Duodenal mucosa (tissue), 2 donors: Measurements from ENCODE around the gene COMMD10.

Experiments
- H3K27ac ChIP-seq: one replicate; pipeline ENCODE4 v1.7.0; 2013; ENCODE audit warnings: low read depth, low read length
- H3K27me3 ChIP-seq, 2 donors: one replicate each; pipeline ENCODE4 v1.7.0; 2013; ENCODE audit warnings: low read length in 2 of 2, control low read depth in 1 of 2; ENCODE audit not compliant: insufficient read depth in 2 of 2, control insufficient read depth in 1 of 2
- H3K36me3 ChIP-seq, 2 donors: one replicate each; pipeline ENCODE4 v1.7.0; 2013; ENCODE audit warnings: low read length in 2 of 2, control low read depth in 1 of 2; ENCODE audit not compliant: insufficient read depth in 2 of 2, control insufficient read depth in 1 of 2
- H3K4me1 ChIP-seq, 2 donors: one replicate each; pipeline ENCODE4 v1.7.0; 2013; ENCODE audit warnings: low read length in 2 of 2, control low read depth in 1 of 2; ENCODE audit not compliant: insufficient read depth in 2 of 2, control insufficient read depth in 1 of 2
- H3K4me3 ChIP-seq, 2 donors: one replicate each; pipeline ENCODE4 v1.7.0; 2013; ENCODE audit warnings: low read length in 2 of 2, low read depth in 1 of 2
- H3K9ac ChIP-seq, 2 donors: one replicate each; pipeline ENCODE4 v1.7.0; 2013; ENCODE audit warnings: low read length in 2 of 2, low read depth in 1 of 2
- H3K9me3 ChIP-seq, 2 donors: one replicate each; pipeline ENCODE4 v1.7.0; 2013; ENCODE audit warnings: low read length in 2 of 2, control low read depth in 1 of 2; ENCODE audit not compliant: control insufficient read depth in 1 of 2

Gene COMMD10

GRCh38 chr5:116274251-116274650, 189.4 kb downstream of the COMMD10 start:
- H3K36me3 ChIP-seq = peaks cover 0 to 6% of the 10 kb centered on the region in 2 donors
- H3K9ac ChIP-seq = no peak overlapping the region
- H3K27ac ChIP-seq = no peak overlapping the region
- H3K4me3 ChIP-seq = no peak overlapping the region
- H3K4me1 ChIP-seq = no peaks in the 10 kb centered on the region
- H3K9me3 ChIP-seq = peaks cover 9 to 14% of the 10 kb centered on the region in 2 donors
- no peaks in the 10 kb centered on the region for H3K27me3 ChIP-seq

GRCh38 chr5:116275282-116275681, 190.5 kb downstream of the COMMD10 start:
- Histone ChIP-seq H3K36me3 (peaks cover 0 to 6% of the 10 kb centered on the region in 2 donors), H3K27ac (no peak overlapping the region), H3K9ac (no peak overlapping the region), H3K9me3 (peaks cover 9 to 14% of the 10 kb centered on the region in 2 donors), H3K4me1 (no peaks in the 10 kb centered on the region), H3K27me3 (no peaks in the 10 kb centered on the region), H3K4me3 (no peak overlapping the region)

- Histone ChIP-seq H3K36me3 (peaks cover 0 to 6% of the 10 kb centered on the region in 2 donors), H3K27me3 (no peaks in the 10 kb centered on the region), H3K4me1 (no peaks in the 10 kb centered on the region), H3K9ac (no peak overlapping the region), H3K27ac (no peak overlapping the region), H3K4me3 (no peak overlapping the region), H3K9me3 (peaks cover 9 to 14% of the 10 kb centered on the region in 2 donors)
Observed at GRCh38 chr5:116276952-116277351, 192.1 kb downstream of the COMMD10 start.

GRCh38 chr5:116280149-116280803, 195.5 kb downstream of the COMMD10 start:
- H3K4me1 ChIP-seq = no peaks in the 10 kb centered on the region
- H3K27ac ChIP-seq = no peak overlapping the region
- no peaks in the 10 kb centered on the region for H3K27me3 ChIP-seq
- H3K9ac ChIP-seq = no peak overlapping the region
- no peak overlapping the region for H3K4me3 ChIP-seq
- peaks cover 0 to 6% of the 10 kb centered on the region in 2 donors for H3K36me3 ChIP-seq
- H3K9me3 ChIP-seq = peaks cover 9 to 14% of the 10 kb centered on the region in 2 donors

- Histone ChIP-seq H3K4me1 (no peaks in the 10 kb centered on the region), H3K27ac (no peak overlapping the region), H3K36me3 (peaks cover 0 to 6% of the 10 kb centered on the region in 2 donors), H3K4me3 (no peak overlapping the region), H3K9ac (no peak overlapping the region), H3K27me3 (no peaks in the 10 kb centered on the region), H3K9me3 (peaks cover 9 to 14% of the 10 kb centered on the region in 2 donors)
Observed at GRCh38 chr5:116281309-116281708, 196.5 kb downstream of the COMMD10 start.

GRCh38 chr5:116288524-116288923, 203.7 kb downstream of the COMMD10 start:
- Histone ChIP-seq H3K4me1 (no peaks in the 10 kb centered on the region), H3K27ac (no peak overlapping the region), H3K9ac (no peak overlapping the region), H3K9me3 (peaks cover 3 to 13% of the 10 kb centered on the region in 2 donors), H3K4me3 (no peak overlapping the region), H3K27me3 (no peaks in the 10 kb centered on the region), H3K36me3 (no peaks in the 10 kb centered on the region)

- H3K9ac ChIP-seq = no peak overlapping the region
Observed at GRCh38 chr5:116289276-116289675, 204.5 kb downstream of the COMMD10 start.

GRCh38 chr5:116291271-116291670, 206.4 kb downstream of the COMMD10 start:
- no peak overlapping the region for H3K4me3 ChIP-seq
- H3K36me3 ChIP-seq = no peaks in the 10 kb centered on the region
- H3K9ac ChIP-seq = no peak overlapping the region
- H3K27ac ChIP-seq = no peak overlapping the region
- H3K27me3 ChIP-seq = no peaks in the 10 kb centered on the region
- H3K4me1 ChIP-seq = no peaks in the 10 kb centered on the region
- peaks cover 3 to 13% of the 10 kb centered on the region in 2 donors for H3K9me3 ChIP-seq

More at GRCh38 chr5:116289276-116289675, 204.5 kb downstream of the COMMD10 start:
- Histone ChIP-seq H3K27me3 (no peaks in the 10 kb centered on the region), H3K4me1 (no peaks in the 10 kb centered on the region), H3K9me3 (peaks cover 3 to 13% of the 10 kb centered on the region in 2 donors), H3K27ac (no peak overlapping the region), H3K36me3 (no peaks in the 10 kb centered on the region), H3K4me3 (no peak overlapping the region)

GRCh38 chr5:116292321-116292720, 207.5 kb downstream of the COMMD10 start:
- peaks cover 3 to 9% of the 10 kb centered on the region in 2 donors for H3K9me3 ChIP-seq
- H3K27ac ChIP-seq = no peak overlapping the region
- no peaks in the 10 kb centered on the region for H3K36me3 ChIP-seq
- H3K4me1 ChIP-seq = no peaks in the 10 kb centered on the region
- no peak overlapping the region for H3K9ac ChIP-seq
- no peaks in the 10 kb centered on the region for H3K27me3 ChIP-seq
- H3K4me3 ChIP-seq = no peak overlapping the region

GRCh38 chr5:116296335-116297072, 211.7 kb downstream of the COMMD10 start:
- peaks cover 8 to 12% of the 10 kb centered on the region in 2 donors for H3K9me3 ChIP-seq
- no peak overlapping the region for H3K9ac ChIP-seq
- H3K27me3 ChIP-seq = no peaks in the 10 kb centered on the region
- no peaks in the 10 kb centered on the region for H3K4me1 ChIP-seq
- H3K27ac ChIP-seq = no peak overlapping the region
- H3K4me3 ChIP-seq = no peak overlapping the region
- peaks cover 11% of the 10 kb centered on the region in 2 donors for H3K36me3 ChIP-seq
